Measurements from ENCODE around the gene CTBP1.
A peak's percentile ranks its signal among the peaks of the same experiment; 100 is the strongest.

Gene CTBP1

DNA sequence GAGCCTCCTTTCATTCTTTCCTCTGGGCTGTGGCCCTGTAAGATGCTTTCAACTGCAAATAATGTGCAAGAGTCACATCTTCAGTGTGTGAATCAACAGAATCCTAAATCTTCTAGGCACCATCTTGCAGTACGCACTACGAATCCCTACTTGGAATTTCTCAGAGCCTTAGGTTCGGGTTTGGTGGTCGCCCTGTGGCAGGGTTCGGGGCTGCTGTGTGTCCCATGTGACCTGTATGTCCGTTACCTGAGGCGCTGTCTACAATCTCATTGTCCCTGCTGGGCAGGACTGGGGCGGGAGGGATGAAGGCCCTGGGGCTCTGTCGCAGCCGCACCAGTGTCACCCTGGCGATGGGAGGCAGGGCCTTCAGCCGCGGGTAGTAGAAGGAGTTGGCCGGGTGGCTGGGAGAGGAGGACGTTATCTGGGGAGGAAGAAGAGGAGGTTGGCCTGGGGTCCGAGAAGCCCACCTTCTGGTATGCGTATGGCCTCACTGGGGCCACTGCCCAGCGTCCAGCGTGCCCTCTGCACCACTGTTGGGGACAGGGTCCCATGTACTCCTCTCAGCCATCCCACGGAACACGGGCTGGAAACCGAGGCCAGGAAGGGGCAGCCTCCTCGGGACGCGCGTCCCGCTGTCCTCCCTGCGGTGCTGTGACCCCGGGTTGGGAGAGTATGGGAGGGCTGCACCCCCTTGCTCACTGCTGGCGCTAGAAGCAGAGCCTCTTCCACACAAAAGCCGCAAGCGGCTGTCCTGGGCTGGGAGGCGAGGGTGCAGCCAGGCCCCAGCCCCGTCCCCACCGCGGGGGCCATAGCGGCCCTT, 78.6 kb downstream of the CTBP1 start:
- no peaks in the 10 kb centered on the region; the same call in 1 of the 2 replicates for H3K27me3 ChIP-seq (replicated peaks; ENCODE audit: control insufficient read depth, insufficient read depth, low read length)

DNA sequence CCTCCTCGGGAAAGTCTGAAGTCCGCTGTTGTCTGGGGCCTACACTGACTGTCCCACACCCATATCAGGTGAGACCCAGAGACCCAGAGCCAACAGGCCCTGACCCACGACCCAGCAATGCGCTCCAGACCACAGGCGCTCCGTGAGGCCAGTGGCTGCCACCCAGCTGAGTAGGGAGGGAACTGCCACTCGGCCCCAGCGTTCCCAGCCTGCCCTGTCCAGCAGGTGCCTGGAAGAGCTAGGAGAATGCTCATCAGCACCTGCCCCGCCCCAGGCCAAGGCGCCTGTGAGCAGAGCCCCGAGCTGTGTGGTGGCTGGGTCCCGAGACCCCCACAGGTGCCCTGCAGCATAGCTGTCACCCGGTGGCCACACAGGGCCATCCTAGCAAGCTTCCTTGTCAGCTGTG, 79.2 kb downstream of the CTBP1 start:
- Histone ChIP-seq H3K4me3 (replicated peaks; ENCODE audit: low read depth, low read length) (no peak overlapping the region), H3K36me3 (ENCODE audit: control insufficient read depth, insufficient read depth, low read length) (no peaks in the 10 kb centered on the region; the same call in 1 of the 2 replicates), H3K27me3 (replicated peaks; ENCODE audit: control insufficient read depth, insufficient read depth, low read length) (no peaks in the 10 kb centered on the region; the same call in 1 of the 2 replicates)
- DNase-seq (ENCODE audit: extremely low read depth, insufficient read length): no peak
- TF ChIP-seq CTCF (IDR thresholded peaks at IDR 0.05; ENCODE audit: insufficient read depth, low read length, poor library complexity, severe bottlenecking): no peak

More for the DNA sequence above, 78.6 kb downstream of the CTBP1 start:
- TF ChIP-seq CTCF (IDR thresholded peaks at IDR 0.05; ENCODE audit: insufficient read depth, low read length, poor library complexity, severe bottlenecking): no peak
- no peaks in the 10 kb centered on the region; the same call in 1 of the 2 replicates for H3K36me3 ChIP-seq (ENCODE audit: control insufficient read depth, insufficient read depth, low read length)
- no peak overlapping the region for H3K4me3 ChIP-seq (replicated peaks; ENCODE audit: low read depth, low read length)
- DNase-seq (ENCODE audit: extremely low read depth, insufficient read length): no peak

GRCh38 chr4:1169171-1169671, 79.7 kb downstream of the CTBP1 start:
- Histone ChIP-seq H3K27me3 (replicated peaks; ENCODE audit: control insufficient read depth, insufficient read depth, low read length) (no peaks in the 10 kb centered on the region; the same call in 1 of the 2 replicates), H3K4me3 (replicated peaks; ENCODE audit: low read depth, low read length) (no peak overlapping the region), H3K36me3 (ENCODE audit: control insufficient read depth, insufficient read depth, low read length) (no peaks in the 10 kb centered on the region; the same call in 1 of the 2 replicates)
- no peak for DNase-seq (ENCODE audit: extremely low read depth, insufficient read length)
- no peak for TF ChIP-seq CTCF (IDR thresholded peaks at IDR 0.05; ENCODE audit: insufficient read depth, low read length, poor library complexity, severe bottlenecking)

DNA sequence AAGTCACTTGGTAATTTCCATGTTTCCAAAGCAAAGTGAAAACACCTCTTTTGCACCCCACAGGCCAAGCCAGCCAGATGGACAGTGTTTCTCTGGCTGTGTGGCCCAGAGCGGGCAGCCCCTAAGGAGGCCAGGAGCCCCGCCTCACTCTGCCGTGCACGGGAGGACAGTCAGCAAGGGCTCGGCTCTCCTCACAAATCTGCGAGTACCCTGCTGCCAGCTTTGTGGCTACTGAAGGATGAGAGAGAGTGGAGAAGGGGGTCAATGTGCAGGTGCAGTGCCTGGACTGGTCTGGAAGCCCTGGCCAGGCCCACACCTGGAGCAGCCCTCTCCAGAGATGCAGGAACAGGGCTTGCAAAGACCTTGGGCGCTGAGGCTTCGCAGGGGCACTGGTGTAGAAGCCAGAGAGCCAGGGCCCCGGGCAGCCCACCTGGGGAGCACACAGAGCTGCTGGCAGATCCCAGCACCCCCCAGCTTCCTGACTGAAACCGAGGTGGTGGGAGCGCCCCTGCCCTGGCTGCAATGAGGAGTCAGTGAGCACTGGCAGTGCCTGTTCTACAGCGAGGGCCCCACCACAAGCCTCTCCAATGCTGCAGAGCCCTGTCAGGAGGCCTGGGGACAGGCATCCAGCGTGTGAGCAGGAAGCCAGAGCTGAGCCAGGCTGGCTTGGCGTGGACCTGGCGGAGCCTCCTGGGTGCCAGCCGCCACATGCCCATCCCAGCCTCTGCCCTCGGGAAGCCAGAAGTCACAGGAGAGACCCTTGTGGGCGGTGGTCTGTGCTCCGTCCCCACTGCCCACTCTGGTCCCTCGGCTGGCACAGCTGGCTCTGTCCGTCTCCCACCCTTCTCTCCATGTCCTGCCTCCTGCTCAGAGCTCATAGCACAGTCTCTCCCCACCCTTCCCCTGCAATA, 80.5 kb downstream of the CTBP1 start:
- no peak for TF ChIP-seq CTCF (IDR thresholded peaks at IDR 0.05; ENCODE audit: insufficient read depth, low read length, poor library complexity, severe bottlenecking)
- no peaks in the 10 kb centered on the region; the same call in 1 of the 2 replicates for H3K27me3 ChIP-seq (replicated peaks; ENCODE audit: control insufficient read depth, insufficient read depth, low read length)
- no peaks in the 10 kb centered on the region; the same call in 1 of the 2 replicates for H3K36me3 ChIP-seq (ENCODE audit: control insufficient read depth, insufficient read depth, low read length)
- no peak for DNase-seq (ENCODE audit: extremely low read depth, insufficient read length)
- peak overlapping the region; percentile 82 for H3K4me3 ChIP-seq (replicated peaks; ENCODE audit: low read depth, low read length)

DNA sequence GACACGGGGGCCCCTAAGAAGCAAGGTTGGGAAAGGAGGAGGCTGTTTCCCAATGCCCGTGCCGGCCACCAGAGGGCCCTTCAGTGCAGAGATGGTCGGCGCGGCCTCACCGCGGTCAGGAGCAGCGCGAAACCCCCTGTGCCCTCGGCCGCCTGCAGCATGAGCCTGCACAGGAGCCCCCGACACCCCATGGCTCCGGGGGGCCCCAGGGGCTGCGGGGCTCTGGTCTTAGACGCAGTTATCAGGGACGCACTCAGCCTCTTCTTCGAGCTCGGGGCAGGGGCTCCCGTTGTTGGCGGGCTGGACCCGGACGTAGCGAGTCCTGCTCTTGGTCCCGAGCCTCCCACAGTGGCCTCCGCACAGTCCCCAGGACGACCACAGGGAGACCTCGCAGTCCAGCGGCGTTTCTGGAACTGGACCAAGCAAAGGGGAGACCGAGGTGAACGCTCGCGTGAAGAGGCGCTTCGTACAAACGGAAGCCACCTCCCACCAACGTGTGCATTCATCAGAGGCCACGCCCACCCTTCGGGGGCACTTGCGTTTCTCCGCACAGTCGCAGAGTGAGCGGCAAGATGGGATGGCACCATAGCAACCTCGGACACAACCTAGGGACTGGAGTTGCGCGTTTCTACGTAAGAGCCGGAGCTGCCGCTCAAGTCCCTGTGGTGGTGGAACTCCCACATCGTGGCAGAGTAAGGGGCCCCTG, 81.5 kb downstream of the CTBP1 start:
- no peaks in the 10 kb centered on the region; the same call in 1 of the 2 replicates for H3K27me3 ChIP-seq (replicated peaks; ENCODE audit: control insufficient read depth, insufficient read depth, low read length)
- no peaks in the 10 kb centered on the region; the same call in 1 of the 2 replicates for H3K36me3 ChIP-seq (ENCODE audit: control insufficient read depth, insufficient read depth, low read length)
- H3K4me3 ChIP-seq (replicated peaks; ENCODE audit: low read depth, low read length): peak overlapping the region; percentile 82
- peak; percentile 93 for TF ChIP-seq CTCF (IDR thresholded peaks at IDR 0.05; ENCODE audit: insufficient read depth, low read length, poor library complexity, severe bottlenecking)
- peak; percentile 82 for DNase-seq (ENCODE audit: extremely low read depth, insufficient read length)
